ENCODE data around the gene ALDH3B2.
A peak's percentile ranks its signal among the peaks of the same experiment; 100 is the strongest.
"Not testable (repeated sequence)": the region's sequence is repeated elsewhere in the genome, so short reads cannot be mapped to it uniquely, and the experiment has no call there.

ALDH3B2 gene

GRCh38 chr11:67641338-67642172, 32.9 kb downstream of the ALDH3B2 start:
- no peak for DNase-seq

DNA sequence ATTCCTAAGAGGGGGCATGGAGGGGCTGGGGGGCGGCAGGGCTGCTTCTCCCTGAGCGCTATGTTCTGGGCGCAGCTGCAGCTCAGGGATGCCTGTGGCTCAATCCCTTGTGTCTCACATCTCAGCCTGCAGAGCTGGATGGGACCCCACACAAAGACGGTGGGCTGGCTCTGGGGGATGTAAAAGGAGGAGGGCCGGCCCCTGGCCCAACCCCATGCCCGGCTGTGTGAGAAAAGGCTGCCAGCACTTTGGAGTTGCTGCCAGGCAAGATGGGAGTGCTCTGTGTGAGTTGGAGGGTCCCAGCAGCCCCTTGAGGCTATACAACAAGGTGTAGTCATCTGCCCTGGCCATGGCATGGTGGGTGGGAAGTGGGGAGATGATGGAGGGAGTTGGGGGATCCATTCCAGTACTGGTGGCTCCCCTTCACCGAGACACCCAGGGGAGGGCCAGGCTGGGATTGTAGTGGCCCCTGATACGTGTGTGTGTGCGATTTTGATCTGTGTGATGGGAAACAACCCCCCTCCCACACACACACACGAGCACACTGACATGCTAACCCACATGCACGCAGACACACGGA, 33.6 kb downstream of the ALDH3B2 start:
- DNase-seq, result no peak

- DNase-seq, result peak; percentile 61 to 72
Observed at GRCh38 chr11:67640021-67640757, 34.2 kb downstream of the ALDH3B2 start.

- DNase-seq, result no peak
Observed at GRCh38 chr11:67639438-67639859, 35.0 kb downstream of the ALDH3B2 start, which contains the start of gene TBX10. TSS of gene TBX10 (minus strand) at chr11:67639763. CDS start at chr11:67639472, 291 bp downstream.

DNA sequence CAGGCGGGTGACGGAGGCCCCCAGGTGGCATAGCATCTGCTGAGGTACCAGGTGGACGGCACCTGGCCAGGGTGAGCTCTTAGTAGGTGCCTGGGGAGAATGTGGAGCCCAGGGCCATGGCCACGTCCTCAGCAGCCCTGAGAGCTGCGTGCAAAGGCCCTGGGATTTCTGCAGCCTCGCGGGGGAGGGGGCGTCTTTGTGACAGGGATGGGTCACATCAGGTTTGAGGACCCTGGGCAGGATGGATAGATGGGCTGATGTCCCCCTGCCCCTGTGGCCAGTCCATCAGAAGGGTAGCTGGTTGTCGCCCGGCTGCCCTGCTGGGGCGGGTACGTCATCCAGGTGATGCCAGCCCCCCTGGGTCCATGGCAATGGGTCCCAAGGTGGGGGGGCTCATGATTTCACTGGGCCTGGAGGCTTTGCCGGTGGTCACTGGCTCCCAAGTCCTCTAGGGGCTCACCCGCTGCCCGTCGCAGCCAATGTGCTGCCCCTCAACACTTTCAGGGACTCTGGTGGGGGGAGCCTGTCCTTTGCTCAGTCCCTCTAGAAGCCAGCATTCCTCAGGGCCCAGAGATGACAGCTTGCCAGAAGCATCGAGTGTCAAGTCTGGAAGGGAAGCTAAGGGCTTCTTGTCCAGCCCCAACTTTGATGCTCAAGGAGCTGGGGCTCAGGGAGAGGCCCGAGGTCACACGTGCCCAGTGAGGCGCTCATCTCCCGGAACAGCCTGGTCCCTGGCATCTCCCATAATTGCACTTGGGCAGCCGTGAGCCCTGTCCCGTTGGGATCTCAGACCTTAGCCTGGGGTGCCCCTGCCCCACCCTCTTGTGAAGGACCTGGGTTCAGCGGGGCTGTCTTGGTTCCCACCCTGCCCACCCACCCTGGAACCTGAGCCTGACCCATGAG, 35.6 kb downstream of the ALDH3B2 start:
- DNase-seq, result no peak

DNA sequence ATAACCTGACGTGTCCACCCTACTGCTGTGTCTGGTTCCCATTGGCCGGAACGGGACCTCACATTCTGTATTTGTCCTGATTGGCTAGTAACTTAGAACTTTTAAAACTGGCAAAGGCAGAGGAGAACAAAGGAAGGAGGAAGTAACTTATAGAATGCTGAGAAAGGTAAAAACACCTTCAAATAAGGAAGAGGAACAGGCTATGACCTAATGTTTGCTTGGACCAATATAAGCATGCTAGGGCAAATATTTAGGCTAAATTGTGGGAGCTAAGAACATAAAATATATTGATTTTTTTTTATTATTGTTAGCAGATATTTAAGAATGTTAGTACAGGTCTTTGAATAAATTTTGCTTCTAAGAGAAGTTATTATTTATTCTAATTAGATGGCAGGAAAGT, 37.0 kb downstream of the ALDH3B2 start:
- DNase-seq, result not testable (repeated sequence)

DNA sequence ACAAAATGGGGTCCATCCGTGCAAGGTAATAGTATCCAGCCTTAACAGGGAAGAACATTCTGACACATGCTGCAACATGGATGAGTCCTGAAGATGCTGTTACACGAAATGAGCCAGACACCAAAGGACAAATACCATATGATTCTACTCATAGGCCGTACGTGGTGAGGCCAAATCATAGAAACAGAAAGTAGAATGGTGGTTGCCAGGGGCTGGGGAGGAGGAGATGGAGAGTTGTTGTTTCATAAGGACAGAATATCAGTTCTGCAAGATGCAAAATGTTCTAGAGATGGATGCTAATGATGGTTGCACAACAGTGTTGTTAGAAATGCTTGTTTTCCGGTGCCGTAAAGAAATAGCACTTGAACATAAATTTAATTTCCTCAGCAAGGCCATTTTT, 37.5 kb downstream of the ALDH3B2 start:
- no peak for DNase-seq

DNA sequence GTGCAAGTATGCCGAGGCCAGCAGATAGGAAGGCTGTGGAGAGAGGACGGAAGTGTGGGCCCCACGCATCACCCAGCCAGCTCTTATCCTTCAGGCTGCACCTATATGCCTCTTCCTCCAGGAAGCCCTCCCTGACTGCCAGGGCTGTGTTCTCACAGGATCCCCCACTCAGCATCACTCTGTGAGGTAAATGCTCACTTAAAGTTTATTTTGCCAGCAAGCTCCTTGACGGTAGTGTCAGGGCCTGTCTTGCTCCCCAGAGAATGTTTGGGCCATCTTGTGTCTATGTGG, 39.2 kb downstream of the ALDH3B2 start:
- no peak for DNase-seq

- no peak for DNase-seq
Observed at GRCh38 chr11:67634366-67635230, 39.8 kb downstream of the ALDH3B2 start.

DNA sequence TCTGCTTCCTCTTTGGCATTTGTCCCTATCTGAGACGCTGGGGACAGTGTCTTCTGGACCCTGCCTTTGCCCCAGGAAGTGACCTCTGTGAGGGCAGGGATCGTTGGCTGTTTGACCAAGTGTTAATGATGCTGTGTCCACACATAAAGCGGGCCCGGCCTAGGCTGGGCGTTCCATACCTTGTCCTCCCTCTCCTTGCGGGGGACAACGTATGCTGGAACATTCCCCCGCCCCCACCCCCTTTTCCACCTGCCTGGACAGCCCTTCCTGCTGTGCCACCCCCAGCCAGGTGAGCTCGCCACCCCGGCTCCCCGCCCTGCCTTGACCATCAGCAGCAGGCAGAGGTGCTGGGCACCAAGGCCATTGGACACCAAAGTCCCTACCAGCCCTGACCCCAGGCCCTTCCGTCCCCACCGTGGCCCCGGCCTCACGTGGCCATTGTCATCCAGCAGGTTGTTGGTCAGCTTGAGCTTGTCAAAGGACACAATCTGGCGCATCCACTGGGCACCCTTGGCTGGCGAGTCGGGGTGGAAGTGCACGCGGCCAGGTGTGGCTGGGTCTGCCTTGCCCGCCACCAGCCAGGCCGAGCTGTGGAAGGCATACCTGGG, 40.6 kb downstream of the ALDH3B2 start:
- DNase-seq, result no peak

DNA sequence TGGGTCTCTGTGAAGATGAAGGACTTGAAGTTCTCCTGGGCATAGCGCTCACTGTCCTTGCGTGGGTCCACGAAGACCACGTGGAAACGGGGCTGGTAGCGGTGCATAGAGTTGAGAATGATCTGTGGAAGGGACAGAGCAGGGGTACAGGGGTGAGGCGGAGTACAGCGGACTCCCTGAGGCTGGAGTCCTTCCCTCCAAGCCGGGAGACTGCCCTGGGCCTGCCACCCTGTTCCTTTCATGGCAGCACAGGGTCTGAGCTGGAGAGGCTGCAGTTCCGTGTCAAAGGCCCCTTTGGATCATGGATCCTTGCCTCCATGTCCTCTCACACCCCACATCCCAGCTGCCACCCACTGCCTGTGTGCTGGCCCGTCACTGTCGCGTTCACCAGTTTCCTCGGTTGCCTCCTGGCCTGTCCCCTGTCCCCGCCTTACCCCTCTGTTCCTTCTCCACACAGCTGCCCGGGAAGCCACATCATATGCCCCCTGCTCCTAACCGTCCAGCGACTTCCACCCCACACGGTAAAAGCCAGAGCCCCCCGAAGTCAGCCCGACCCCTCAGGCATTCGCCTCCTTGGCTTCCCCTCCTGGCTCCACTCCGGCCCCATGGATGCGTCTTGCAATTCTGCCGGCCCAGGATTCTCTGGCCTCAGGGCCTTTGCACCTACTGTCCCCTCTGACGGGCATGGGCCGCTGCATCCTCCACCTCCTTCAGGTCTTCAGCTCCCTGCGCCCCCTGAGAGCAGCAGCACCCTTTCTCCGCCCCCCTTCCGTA, 41.3 kb downstream of the ALDH3B2 start:
- no peak for DNase-seq

DNA sequence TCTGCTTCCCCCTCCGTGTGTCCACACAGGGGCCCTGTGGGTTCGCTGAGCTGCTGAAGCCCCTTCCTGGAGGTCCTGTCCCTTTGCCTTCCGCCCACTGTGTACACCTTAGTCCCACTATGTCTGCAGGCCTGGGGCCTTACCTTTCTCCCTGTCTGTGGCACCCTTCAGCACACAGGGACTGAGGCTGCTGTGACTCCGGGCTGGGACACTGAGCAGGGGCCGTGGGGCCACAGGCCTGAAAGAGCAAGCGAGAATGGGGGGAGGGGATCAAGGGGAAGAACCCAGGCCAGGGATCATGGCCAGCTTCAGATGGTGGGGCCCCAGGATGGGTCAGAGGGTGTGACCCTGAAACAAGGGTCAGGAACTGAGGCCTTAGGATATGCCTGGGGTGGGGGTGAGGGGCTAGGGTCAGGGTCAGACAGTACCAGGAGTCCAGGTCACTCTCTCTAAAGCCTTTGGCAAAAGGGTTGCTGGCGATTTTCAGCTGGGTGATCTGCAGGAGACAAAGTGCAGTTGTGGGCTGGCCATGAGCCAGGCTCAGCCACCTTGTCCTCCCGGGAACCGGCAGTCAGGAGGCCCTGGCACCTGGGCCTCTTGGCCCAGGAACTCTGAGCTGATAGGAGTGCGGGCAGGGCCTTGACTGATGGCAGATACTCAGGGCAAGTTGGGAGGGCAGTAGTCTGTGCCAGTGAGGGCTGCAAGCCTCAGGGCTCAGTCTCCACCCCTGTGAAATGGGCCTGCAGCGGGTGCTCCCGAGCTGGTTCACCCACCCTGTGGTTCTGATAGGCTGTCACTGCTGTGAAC, 42.0 kb downstream of the ALDH3B2 start:
- DNase-seq, result no peak

- no peak for DNase-seq
Observed at GRCh38 chr11:67631853-67632174, 42.6 kb downstream of the ALDH3B2 start.

DNA sequence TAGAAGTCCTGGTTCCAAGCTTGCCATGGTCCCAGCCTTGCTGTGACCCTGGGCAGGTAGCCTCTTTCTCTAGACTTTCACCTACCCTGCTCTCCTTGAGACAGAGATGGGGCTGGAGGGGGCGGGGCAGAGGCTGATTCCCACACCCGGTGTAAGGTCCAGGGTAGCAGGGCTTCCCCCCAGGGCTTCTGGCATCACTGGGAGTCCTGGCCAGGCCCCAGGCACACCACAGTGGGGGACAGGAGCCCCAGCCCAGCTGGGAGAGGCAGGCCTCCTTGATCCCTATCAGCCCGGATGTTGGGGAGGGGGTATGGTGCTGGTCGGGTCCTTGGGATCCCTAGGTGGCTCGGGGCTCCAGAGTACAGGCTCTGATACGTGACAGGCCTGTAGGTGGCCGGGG, 43.0 kb downstream of the ALDH3B2 start:
- DNase-seq, result no peak

DNA sequence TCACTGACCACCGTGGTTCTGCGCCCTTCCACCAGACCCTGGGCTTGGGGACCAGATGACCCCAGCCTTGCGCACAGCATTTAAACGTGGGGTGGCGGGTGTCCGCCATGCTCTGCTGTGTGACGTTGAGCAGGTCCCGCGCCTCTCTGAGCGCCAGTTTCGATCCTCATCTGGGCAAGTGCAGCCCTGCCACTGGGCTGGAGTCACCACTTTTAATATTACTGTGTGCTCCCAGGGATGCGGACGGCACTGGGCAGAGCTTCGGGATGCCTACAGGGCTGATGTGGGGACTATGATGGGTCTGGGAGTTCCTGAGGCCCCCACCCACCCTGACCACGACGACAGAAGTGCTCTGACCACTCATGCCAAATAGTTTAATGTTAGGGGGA, 43.5 kb downstream of the ALDH3B2 start:
- DNase-seq, result no peak

- peak; percentile 96 for DNase-seq
Observed at GRCh38 chr11:67630228-67630942, 44.0 kb downstream of the ALDH3B2 start.

DNA sequence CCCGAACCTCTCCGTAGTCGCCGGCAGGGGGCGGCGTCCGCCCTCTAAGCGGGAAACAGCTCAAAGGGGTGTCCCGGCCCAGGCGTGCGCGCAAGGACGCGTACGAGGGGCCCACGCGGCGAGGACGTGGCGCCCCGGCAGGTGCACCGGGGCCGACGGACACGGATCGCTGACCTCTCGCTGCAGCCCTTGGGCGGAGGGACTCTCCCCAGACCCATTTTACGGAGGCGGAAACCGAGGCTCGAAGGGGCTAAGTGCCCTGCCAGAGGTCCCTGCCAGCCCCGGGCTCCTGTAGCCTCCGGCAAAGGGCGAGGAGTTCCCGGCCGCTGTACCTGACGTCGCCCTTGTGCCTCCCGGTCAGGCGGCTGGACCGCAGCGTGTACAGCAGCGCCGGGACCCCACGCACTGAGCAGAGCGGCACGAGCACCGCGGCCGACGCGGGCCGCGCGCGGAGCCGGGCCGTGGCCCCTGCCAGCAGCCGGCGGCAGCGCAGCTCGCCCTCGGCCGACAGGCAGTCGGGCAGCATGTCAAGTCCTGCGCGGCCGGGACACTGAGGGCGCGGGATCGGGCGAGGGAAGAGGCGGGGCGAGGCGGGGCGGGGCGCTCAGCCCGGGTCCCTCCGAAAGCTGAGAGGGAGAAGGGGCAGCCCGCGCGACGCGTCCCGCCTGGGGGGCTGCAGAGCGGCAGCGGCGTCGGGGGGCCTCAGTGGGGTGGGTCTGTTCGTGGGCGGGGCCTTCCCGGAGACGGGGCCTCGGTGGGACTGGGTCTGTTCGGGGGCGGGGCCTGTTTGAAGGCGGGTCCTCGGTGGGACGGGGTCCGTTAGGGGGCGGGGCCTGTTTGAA, 44.8 kb downstream of the ALDH3B2 start, which contains the start of gene NUDT8:
TSS of gene NUDT8 (minus strand) at position 552 of the 842 bp plus-strand sequence. CDS start at position 526, 26 bp downstream.
- DNase-seq, result peak; percentile 88 to 90

Measured in CD4-positive, alpha-beta T cell treated with Interferon alpha-2 for 1 hour (primary cell).